Tibial nerve (tissue), 4 donors: ENCODE results near the gene SRF.

ENCODE experiments used
- CTCF ChIP-seq, 5 experiments: fragments of 200-600 bp in 3 of 5; fragments of 450-650 bp in 2 of 5; sonication (generic) in 3 of 5; IDR thresholded peaks; one replicate each; pipeline ENCODE4 v1.5.1; 2016 to 2019; ENCODE audit warnings: antibody characterized with exemption in 5 of 5, mild to moderate bottlenecking in 3 of 5, moderate library complexity in 2 of 5
- EP300 ChIP-seq, 2 donors: sonication (generic); formaldehyde crosslinking; IDR thresholded peaks; one replicate each; pipeline ENCODE4 v1.6.1; 2017; ENCODE audit warnings: antibody characterized with exemption in 2 of 2, mild to moderate bottlenecking in 1 of 2
- POLR2A ChIP-seq, 2 donors: fragments of 450-650 bp; IDR thresholded peaks; one replicate each; pipeline ENCODE4 v1.6.1; 2017; ENCODE audit warnings: antibody characterized with exemption in 2 of 2, mild to moderate bottlenecking in 2 of 2, moderate library complexity in 2 of 2

GRCh38 chr6:43130429-43130828 lies 40.6 kb upstream of the SRF start:
- no peak for TF ChIP-seq POLR2A (IDR thresholded peaks at IDR 0.05)
- TF ChIP-seq CTCF (IDR thresholded peaks at IDR 0.05) = no peak
- TF ChIP-seq EP300 (IDR thresholded peaks at IDR 0.05) = no peak
